GM23338 (cell line): Measurements from ENCODE around the gene LZTS3. TPM values are rescaled to one million over a fixed set of nuclear protein-coding genes. Genes with fewer than 3 reads are reported as not detected.

ENCODE experiments used
- ATAC-seq: fragments of 200-7000 bp; cut with Tn5 transposase; 3 replicates; pipeline ENCODE4 v1.9.1; 2020
- DNase-seq: peaks from one replicate; pipeline ENCODE4 v3.0.0-alpha.2; 2015; ENCODE audit warnings: low spot score
- H2AFZ ChIP-seq: fragments of 200-600 bp; sonication (generic); 2 replicates; pipeline ENCODE4 v1.8.0; 2016; ENCODE audit warnings: antibody characterized with exemption, mild to moderate bottlenecking, moderate library complexity
- H3F3A ChIP-seq: fragments of 200-600 bp; sonication (generic); replicated peaks from 2 replicates; pipeline ENCODE4 v1.8.0; 2017; ENCODE audit warnings: antibody characterized with exemption, mixed run types, low read depth
- H3K27ac ChIP-seq: fragments of 200-600 bp; sonication (generic); 2 replicates; pipeline ENCODE4 v1.6.1; 2016; ENCODE audit warnings: low read depth
- H3K27me3 ChIP-seq: fragments of 200-600 bp; sonication (generic); 2 replicates; pipeline ENCODE4 v1.8.0; 2016; ENCODE audit warnings: mild to moderate bottlenecking, mixed run types, moderate library complexity; ENCODE audit not compliant: insufficient read depth
- H3K36me3 ChIP-seq: fragments of 200-600 bp; sonication (generic); 2 replicates; pipeline ENCODE4 v1.8.0; 2016; ENCODE audit warnings: mild to moderate bottlenecking; ENCODE audit not compliant: insufficient read depth
- H3K4me1 ChIP-seq: fragments of 200-600 bp; sonication (generic); 2 replicates; pipeline ENCODE4 v1.8.0; 2016; ENCODE audit warnings: mild to moderate bottlenecking, moderate library complexity; ENCODE audit not compliant: insufficient read depth
- H3K4me2 ChIP-seq: fragments of 200-600 bp; sonication (generic); 2 replicates; pipeline ENCODE4 v1.7.1; 2017; ENCODE audit warnings: mixed run types
- H3K4me3 ChIP-seq: fragments of 200-600 bp; sonication (generic); 2 replicates; pipeline ENCODE4 v1.6.1; 2016; ENCODE audit warnings: mixed run types
- H3K79me2 ChIP-seq: fragments of 200-600 bp; sonication (generic); replicated peaks from 2 replicates; pipeline ENCODE4 v1.8.0; 2017; ENCODE audit warnings: mild to moderate bottlenecking; ENCODE audit not compliant: insufficient read depth
- H3K9me2 ChIP-seq: fragments of 200-600 bp; sonication (generic); 2 replicates; pipeline ENCODE4 v1.8.0; 2017; ENCODE audit not compliant: insufficient read depth
- H4K20me1 ChIP-seq: fragments of 200-600 bp; sonication (generic); replicated peaks from 2 replicates; pipeline ENCODE4 v1.8.0; 2017; ENCODE audit warnings: mild to moderate bottlenecking; ENCODE audit not compliant: insufficient read depth
- H3K27ac Mint-ChIP-seq: 2 replicates; pipeline ENCODE4 v1.8.0; 2020; ENCODE audit warnings: inconsistent platforms, mild to moderate bottlenecking, moderate library complexity, mixed read lengths
- H3K27me3 Mint-ChIP-seq: 3 replicates; pipeline ENCODE4 v1.8.0; 2022; ENCODE audit warnings: low read depth, mild to moderate bottlenecking, moderate library complexity, mixed read lengths, inconsistent platforms; ENCODE audit not compliant: insufficient read depth, poor library complexity
- H3K36me3 Mint-ChIP-seq: 3 replicates; pipeline ENCODE4 v1.8.0; 2021; ENCODE audit warnings: low read depth, mild to moderate bottlenecking, inconsistent platforms, moderate library complexity, mixed read lengths
- H3K4me1 Mint-ChIP-seq: 3 replicates; pipeline ENCODE4 v1.8.0; 2020; ENCODE audit warnings: mild to moderate bottlenecking, inconsistent platforms, mixed read lengths
- H3K4me3 Mint-ChIP-seq: 3 replicates; pipeline ENCODE4 v1.8.0; 2021; ENCODE audit warnings: moderate library complexity, mild to moderate bottlenecking, inconsistent platforms, mixed read lengths
- H3K9me3 Mint-ChIP-seq: 3 replicates; pipeline ENCODE4 v1.8.0; 2020; ENCODE audit warnings: moderate library complexity, mild to moderate bottlenecking, inconsistent platforms, mixed read lengths
- CREB1 ChIP-seq: fragments of 250-450 bp; sonication (Bioruptor Pico); IDR thresholded peaks from 2 replicates; pipeline ENCODE4 v1.5.0; 2020; ENCODE audit warnings: low read depth, mild to moderate bottlenecking, moderate library complexity
- ETS1 ChIP-seq: IDR thresholded peaks from 2 replicates; pipeline ENCODE4 v1.6.1; 2016; ENCODE audit warnings: antibody characterized with exemption
- EZH2phosphoT487 ChIP-seq: fragments of 200-600 bp; sonication (generic); IDR thresholded peaks from one replicate; pipeline ENCODE4 v1.8.1; 2018; ENCODE audit warnings: antibody characterized with exemption; ENCODE audit not compliant: unreplicated experiment
- NANOG ChIP-seq: IDR thresholded peaks from 2 replicates; pipeline ENCODE4 v1.6.1; 2016; ENCODE audit warnings: antibody characterized with exemption, borderline replicate concordance
- POLR2AphosphoS5 ChIP-seq: IDR thresholded peaks from 2 replicates; pipeline ENCODE4 v1.6.1; 2016; ENCODE audit warnings: antibody characterized with exemption, low read depth
- REST ChIP-seq: IDR thresholded peaks from one replicate; pipeline ENCODE4 v1.6.1; 2018; ENCODE audit warnings: antibody characterized with exemption; ENCODE audit not compliant: unreplicated experiment
- STAT1 ChIP-seq: IDR thresholded peaks from one replicate; pipeline ENCODE4 v1.6.1; 2016; ENCODE audit warnings: antibody characterized with exemption; ENCODE audit not compliant: unreplicated experiment
- ZNF114 ChIP-seq: fragments of 250-450 bp; sonication (Bioruptor Pico); IDR thresholded peaks from 2 replicates; pipeline ENCODE4 v1.5.0; 2020; ENCODE audit warnings: mild to moderate bottlenecking, moderate library complexity
- ZNF331 ChIP-seq: fragments of 250-450 bp; sonication (Bioruptor Pico); IDR thresholded peaks from 2 replicates; pipeline ENCODE4 v1.5.0; 2020; ENCODE audit warnings: low read depth, mild to moderate bottlenecking, moderate library complexity
- polyA plus RNA-seq: library from polyadenylated mRNA; unstranded; fragments of >200 nt; fragmentation: Nextera tagmentation; extraction: Ambion mirVana; gene quantifications from 2 replicates; pipeline ENCODE4 v1.2.1, GENCODE V29; 2016
- total RNA-seq: library from RNA; depleted of rRNA; stranded (reverse); fragments of >200 nt; shearing (Covaris generic); gene quantifications from 2 replicates; pipeline ENCODE4 v1.2.3, GENCODE V29; 2014

LZTS3 gene
- total and polyA plus RNA-seq, 2 experiments from 2014 or later = 9.7 to 40.7 TPM

- Mint-ChIP-seq H3K27ac (no peak overlapping the region), H3K4me1 (peaks cover 4% of the 10 kb centered on the region; the same call in 1 of the 3 replicates), H3K36me3 (peaks cover 24% of the 10 kb centered on the region), H3K4me3 (peak overlapping the region; percentile 86), H3K9me3 (no peaks in the 10 kb centered on the region), H3K27me3 (peaks cover 4% of the 10 kb centered on the region)
- no peak for ATAC-seq
- no peak overlapping the region for H3K27ac ChIP-seq
- no peaks in the 10 kb centered on the region for H3F3A ChIP-seq
- H3K9me2 ChIP-seq = no peaks in the 10 kb centered on the region
- DNase-seq = no peak
- H3K79me2 ChIP-seq = peaks cover 28% of the 10 kb centered on the region
- H3K4me3 ChIP-seq = peak overlapping the region; percentile 97
- peaks cover 9% of the 10 kb centered on the region; the same call in 1 of the 2 replicates for H4K20me1 ChIP-seq
- TF ChIP-seq ETS1 (no peak), EZH2phosphoT487 (no peak), NANOG (no peak), POLR2AphosphoS5 (no peak), ZNF114 (no peak), CREB1 (CRISPR knock-in tag) (no peak), ZNF331 (CRISPR knock-in tag) (no peak), STAT1 (no peak)
- H2AFZ ChIP-seq = no peak overlapping the region; the same call in 1 of the 2 replicates
- peak overlapping the region; percentile 99 for H3K4me2 ChIP-seq
- no peaks in the 10 kb centered on the region for H3K27me3 ChIP-seq
- 0 out of 2 replicates have a peak, but pooled peaks cover 10% of the 10 kb centered on the region for H3K4me1 ChIP-seq
- H3K36me3 ChIP-seq = peaks cover 7% of the 10 kb centered on the region; the same call in 1 of the 2 replicates
Observed at GRCh38 chr20:3210346-3210745, 37.0 kb upstream of the LZTS3 start.

GRCh38 chr20:3209946-3210317, 36.6 kb upstream of the LZTS3 start:
- peaks cover 20% of the 10 kb centered on the region for H3K36me3 Mint-ChIP-seq
- H3K9me2 ChIP-seq = no peaks in the 10 kb centered on the region
- no peak for TF ChIP-seq ZNF114
- TF ChIP-seq NANOG = no peak
- no peak for TF ChIP-seq ZNF331 (CRISPR knock-in tag)
- peak overlapping the region; percentile 94 for H2AFZ ChIP-seq
- H4K20me1 ChIP-seq = peaks cover 9% of the 10 kb centered on the region; the same call in 1 of the 2 replicates
- H3K4me3 ChIP-seq = peak overlapping the region; percentile 97
- peak overlapping the region; percentile 90 for H3K27ac Mint-ChIP-seq
- no peaks in the 10 kb centered on the region for H3K27me3 ChIP-seq
- H3K9me3 Mint-ChIP-seq = no peaks in the 10 kb centered on the region
- H3K4me1 Mint-ChIP-seq = peaks cover 4% of the 10 kb centered on the region; the same call in 1 of the 3 replicates
- peaks cover 3% of the 10 kb centered on the region; the same call in 1 of the 2 replicates for H3K36me3 ChIP-seq
- peak; percentile 26; the same call in 2 of the 3 replicates for ATAC-seq
- H3K4me1 ChIP-seq = 0 out of 2 replicates have a peak, but pooled peaks cover 10% of the 10 kb centered on the region
- no peak for DNase-seq
- H3K79me2 ChIP-seq = peaks cover 28% of the 10 kb centered on the region
- peak overlapping the region; percentile 99 for H3K4me2 ChIP-seq
- H3F3A ChIP-seq = no peaks in the 10 kb centered on the region
- H3K27me3 Mint-ChIP-seq = peaks cover 5% of the 10 kb centered on the region
- peak overlapping the region; percentile 86 for H3K4me3 Mint-ChIP-seq
- H3K27ac ChIP-seq = no peak overlapping the region

- no peaks in the 10 kb centered on the region for H3F3A ChIP-seq
- peak within 1 kb of the TSS; percentile 97 for H3K4me3 ChIP-seq
- DNase-seq (peak; percentile 74), ATAC-seq (peak; percentile 72)
- H3K4me1 Mint-ChIP-seq = peaks cover 6% of the 10 kb centered on the region; the same call in 1 of the 3 replicates
- H3K4me3 Mint-ChIP-seq = peak within 1 kb of the TSS; percentile 86
- peaks cover 9% of the 10 kb centered on the region; the same call in 1 of the 2 replicates for H4K20me1 ChIP-seq
- H3K9me3 Mint-ChIP-seq = no peaks in the 10 kb centered on the region
- peak within 1 kb of the TSS; percentile 94 for H2AFZ ChIP-seq
- H3K27me3 ChIP-seq = no peaks in the 10 kb centered on the region
- H3K27ac Mint-ChIP-seq = peak within 1 kb of the TSS; percentile 90
- H3K36me3 ChIP-seq = no peaks in the 10 kb centered on the region
- peaks cover 10% of the 10 kb centered on the region for H3K27me3 Mint-ChIP-seq
- peak within 1 kb of the TSS; percentile 99 for H3K4me2 ChIP-seq
- H3K9me2 ChIP-seq = no peaks in the 10 kb centered on the region
- peaks cover 28% of the 10 kb centered on the region for H3K79me2 ChIP-seq
- H3K36me3 Mint-ChIP-seq = peaks cover 17% of the 10 kb centered on the region
- no peak within 1 kb of the TSS; the same call in 1 of the 2 replicates for H3K27ac ChIP-seq
- H3K4me1 ChIP-seq = 0 out of 2 replicates have a peak, but pooled peaks cover 10% of the 10 kb centered on the region
- TF ChIP-seq REST = no peak
Observed at GRCh38 chr20:3209257-3209945, 36.1 kb upstream of the LZTS3 start, which contains the start of gene ITPA. Gene ITPA (plus strand): TSS chr20:3209498. CDS start chr20:3209552, 54 bp downstream.
